HG02938 (cell line): ENCODE data around the gene YBX3.
"Not testable (repeated sequence)": the region's sequence is repeated elsewhere in the genome, so short reads cannot be mapped to it uniquely, and the experiment has no call there.

ENCODE experiments used
- ATAC-seq: cut with Tn5 transposase; IDR thresholded peaks from one replicate; pipeline ENCODE4 v1.9.1; 2021; ENCODE audit warnings: mild to moderate bottlenecking, moderate library complexity; ENCODE audit not compliant: unreplicated experiment

Gene YBX3

GRCh38 chr12:10722905-10723746, at the start of gene YBX3:
Gene YBX3, minus strand, starts transcription at chr12:10723323. Its CDS starts 212 bp downstream, at chr12:10723111.
- ATAC-seq: peak; percentile 32

- ATAC-seq: no peak
These were observed 48.1 kb upstream of the YBX3 start for GRCh38 chr12:10771132-10771733.

GRCh38 chr12:10759657-10760056, 36.5 kb upstream of the YBX3 start:
- ATAC-seq: no peak

GRCh38 chr12:10756194-10756593, 33.1 kb upstream of the YBX3 start:
- no peak for ATAC-seq

GRCh38 chr12:10753059-10753458, 29.9 kb upstream of the YBX3 start:
- no peak for ATAC-seq

- no peak for ATAC-seq
These were observed 27.2 kb upstream of the YBX3 start for GRCh38 chr12:10750385-10750727.

- ATAC-seq: peak; percentile 87
These were observed 26.7 kb upstream of the YBX3 start for GRCh38 chr12:10749700-10750384.

- no peak for ATAC-seq
These were observed 24.6 kb upstream of the YBX3 start for GRCh38 chr12:10747730-10748129.

GRCh38 chr12:10743420-10743819, 20.3 kb upstream of the YBX3 start:
- not testable (repeated sequence) for ATAC-seq

GRCh38 chr12:10741845-10742244, 18.7 kb upstream of the YBX3 start:
- no peak for ATAC-seq

- ATAC-seq: no peak
These were observed 17.1 kb upstream of the YBX3 start for GRCh38 chr12:10740182-10740581.

- ATAC-seq: no peak
These were observed 16.3 kb upstream of the YBX3 start for GRCh38 chr12:10739157-10740118.

- no peak for ATAC-seq
These were observed 14.1 kb upstream of the YBX3 start for GRCh38 chr12:10737249-10737648.

- ATAC-seq: no peak
These were observed 13.3 kb upstream of the YBX3 start for GRCh38 chr12:10736463-10736862.

GRCh38 chr12:10735428-10735827, 12.3 kb upstream of the YBX3 start:
- no peak for ATAC-seq

- no peak for ATAC-seq
These were observed 9.4 kb upstream of the YBX3 start for GRCh38 chr12:10732549-10732948.

- ATAC-seq: no peak
These were observed 8.9 kb upstream of the YBX3 start for GRCh38 chr12:10732066-10732465.

GRCh38 chr12:10730559-10730958, 7.4 kb upstream of the YBX3 start:
- no peak for ATAC-seq

GRCh38 chr12:10728091-10728490, 5.0 kb upstream of the YBX3 start:
- no peak for ATAC-seq

- no peak for ATAC-seq
These were observed 3.8 kb upstream of the YBX3 start for GRCh38 chr12:10726945-10727344.

- no peak for ATAC-seq
These were observed 1.9 kb upstream of the YBX3 start for GRCh38 chr12:10725003-10725402.
